OCI-LY3 (cell line): ENCODE data around the gene IL20RA.

ENCODE experiments used
- EZH2phosphoT487 ChIP-seq: fragments of 200-600 bp; shearing (Covaris generic); IDR thresholded peaks from 2 replicates; pipeline ENCODE4 v1.6.1; 2018; ENCODE audit warnings: antibody characterized with exemption, mixed run types, low read depth
- TF ChIP-seq, protein P1 (sequence below): fragments of 200-600, 300-600 bp; sonication (generic); IDR thresholded peaks from 2 replicates; pipeline ENCODE4 v1.5.1; 2014; ENCODE audit warnings: antibody characterized with exemption, low read length, low read depth

DNA sequence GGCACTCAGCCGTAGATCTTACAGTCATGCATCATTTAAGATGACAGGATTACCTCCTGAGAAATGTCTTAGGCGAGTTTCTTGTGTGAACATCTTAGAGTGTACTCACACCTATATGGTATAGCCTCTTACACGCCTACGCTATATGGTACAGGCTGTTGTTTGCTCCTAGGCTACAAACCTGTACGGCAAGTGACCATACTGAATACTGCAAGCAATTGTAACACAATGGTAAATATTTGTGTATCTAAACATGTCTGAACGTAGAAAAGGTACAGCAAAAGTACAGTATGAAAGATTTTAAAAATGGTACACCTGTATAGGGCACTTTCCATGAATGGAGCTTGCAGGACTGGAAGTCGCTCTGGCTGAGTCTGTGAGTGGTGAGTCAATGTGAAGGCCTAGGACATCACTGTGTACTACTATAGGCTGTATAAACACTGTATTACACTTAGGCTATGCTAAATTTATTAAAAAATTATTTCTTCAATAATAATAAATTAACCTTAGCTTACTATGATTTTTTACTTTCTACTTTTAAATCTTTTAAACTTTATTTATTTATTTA lies 541 bp upstream of the IL20RA start:
- TF ChIP-seq, protein P1, sequence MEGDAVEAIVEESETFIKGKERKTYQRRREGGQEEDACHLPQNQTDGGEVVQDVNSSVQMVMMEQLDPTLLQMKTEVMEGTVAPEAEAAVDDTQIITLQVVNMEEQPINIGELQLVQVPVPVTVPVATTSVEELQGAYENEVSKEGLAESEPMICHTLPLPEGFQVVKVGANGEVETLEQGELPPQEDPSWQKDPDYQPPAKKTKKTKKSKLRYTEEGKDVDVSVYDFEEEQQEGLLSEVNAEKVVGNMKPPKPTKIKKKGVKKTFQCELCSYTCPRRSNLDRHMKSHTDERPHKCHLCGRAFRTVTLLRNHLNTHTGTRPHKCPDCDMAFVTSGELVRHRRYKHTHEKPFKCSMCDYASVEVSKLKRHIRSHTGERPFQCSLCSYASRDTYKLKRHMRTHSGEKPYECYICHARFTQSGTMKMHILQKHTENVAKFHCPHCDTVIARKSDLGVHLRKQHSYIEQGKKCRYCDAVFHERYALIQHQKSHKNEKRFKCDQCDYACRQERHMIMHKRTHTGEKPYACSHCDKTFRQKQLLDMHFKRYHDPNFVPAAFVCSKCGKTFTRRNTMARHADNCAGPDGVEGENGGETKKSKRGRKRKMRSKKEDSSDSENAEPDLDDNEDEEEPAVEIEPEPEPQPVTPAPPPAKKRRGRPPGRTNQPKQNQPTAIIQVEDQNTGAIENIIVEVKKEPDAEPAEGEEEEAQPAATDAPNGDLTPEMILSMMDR, result no peak
- TF ChIP-seq EZH2phosphoT487, result no peak
